Measurements from ENCODE around the gene TBX19. TPM values are rescaled to one million over a fixed set of nuclear protein-coding genes. Genes with fewer than 3 reads are reported as not detected.
A peak's percentile ranks its signal among the peaks of the same experiment; 100 is the strongest.

Gene TBX19
- total and polyA plus RNA-seq, 2 of the 8 experiments (the other 6 are each of a cell fraction or from before 2014, with no cell fraction given), result 1.0 to 1.8 TPM

GRCh38 chr1:168245042-168245441 lies 35.6 kb upstream of the TBX19 start:
- H3K4ac ChIP-seq (replicated peaks; ENCODE audit: insufficient read length, low read depth, low read length), result no peak overlapping the region
- H3K9ac ChIP-seq (replicated peaks in 1 of 4; ENCODE audit: extremely low read depth in 1 of 4, low read depth in 3 of 4, low read length in 3 of 4), result no peak overlapping the region
- no peak overlapping the region for H3K23ac ChIP-seq (ENCODE audit: insufficient read length)
- H4K20me1 ChIP-seq (replicated peaks in 1 of 2; ENCODE audit: control insufficient read depth in 1 of 2, insufficient read depth in 2 of 2, low read length in 2 of 2), result no peaks in the 10 kb centered on the region
- H3K27me3 ChIP-seq (replicated peaks in 1 of 4; ENCODE audit: control insufficient read depth in 3 of 4, extremely low read depth in 1 of 4, insufficient read depth in 3 of 4, low read length in 3 of 4), result no peaks in the 10 kb centered on the region
- H3K9me3 ChIP-seq (ENCODE audit: insufficient read depth in 2 of 2, low read depth in 1 of 2, low read length in 1 of 2), result no peaks in the 10 kb centered on the region
- no peak overlapping the region for H2BK20ac ChIP-seq (ENCODE audit: low read length)
- H3K27ac ChIP-seq (ENCODE audit: low read depth, low read length), result no peak overlapping the region
- peaks cover 7 to 17% (median 10%) of the 10 kb centered on the region in 4 experiments; a peak in 7 of 8 replicates for H3K36me3 ChIP-seq (ENCODE audit: control insufficient read depth in 2 of 4, insufficient read depth in 4 of 4, low read length in 3 of 4)
- H3K4me3 ChIP-seq (ENCODE audit: extremely low read depth in 1 of 4, insufficient read depth in 2 of 4, low read depth in 3 of 4, low read length in 4 of 4), result no peak overlapping the region
- H2AFZ ChIP-seq (ENCODE audit: low read length), result no peak overlapping the region
- ChIA-PET CTCF (ENCODE audit: partially characterized antibody) (interaction anchor here (0.7 to 2.2 kb wide), 3 partner anchors 7 to 10 kb away, joined by 3 to 18 read pairs (median 10); no protein-coding TSS in a partner anchor), POLR2A (ENCODE audit: partially characterized antibody) (no interaction called here)
- no peak overlapping the region for H2BK120ac ChIP-seq (replicated peaks; ENCODE audit: low read depth, low read length)
- no peak overlapping the region for H2BK12ac ChIP-seq (ENCODE audit: low read depth, low read length)
- peaks cover 0 to 4% (median 2%) of the 10 kb centered on the region in 4 experiments; a peak in 3 of 7 replicates for H3K4me1 ChIP-seq (replicated peaks in 1 of 4; ENCODE audit: control insufficient read depth in 3 of 4, insufficient read depth in 4 of 4, low read length in 3 of 4)
- no peaks in the 10 kb centered on the region for H3K23me2 ChIP-seq (ENCODE audit: low read depth, low read length)
- FAIRE-seq (no peak), DNase-seq (ENCODE audit: low read depth in 1 of 2, low spot score in 2 of 2) (no peak)
- WGBS, 2 experiments (ENCODE audit: extremely low coverage in 1 of 2, insufficient coverage in 1 of 2, insufficient read length in 1 of 2, insufficient replicate concordance in 2 of 2, low coverage in 1 of 2, low lambda C conversion rate in 2 of 2, missing lambda C conversion rate in 1 of 2), result 89% methylated on average over 3 of the region's 3 CpGs; no CpG with 5 or more reads in 1 of the 2 experiments
- no peak overlapping the region for H4K91ac ChIP-seq (replicated peaks; ENCODE audit: insufficient read length, low read length)
- H4K8ac ChIP-seq (ENCODE audit: extremely low read depth, insufficient read depth, low read length), result no peak overlapping the region
- no peak overlapping the region for H3K4me2 ChIP-seq (ENCODE audit: insufficient read depth in 1 of 2, low read depth in 2 of 2, low read length in 2 of 2)
- no peak overlapping the region for H2BK15ac ChIP-seq (ENCODE audit: low read length)
- H3K56ac ChIP-seq (replicated peaks; ENCODE audit: insufficient read length, low read depth, low read length), result no peak overlapping the region
- H2AK5ac ChIP-seq (ENCODE audit: low read depth, low read length), result no peak overlapping the region
- H4K5ac ChIP-seq (ENCODE audit: insufficient read length, low read depth, low read length), result no peak overlapping the region
- no peaks in the 10 kb centered on the region for H3K79me2 ChIP-seq (ENCODE audit: control insufficient read depth in 1 of 2, insufficient read depth in 2 of 2, low read length in 2 of 2)
- H3K18ac ChIP-seq (ENCODE audit: extremely low read depth, low read length), result no peak overlapping the region
- H3K14ac ChIP-seq (ENCODE audit: insufficient read length), result no peak overlapping the region
- TF ChIP-seq CEBPB (IDR thresholded peaks at IDR 0.05; ENCODE audit: low read depth, low read length) (0 out of 2 replicates have a peak, but pooled peaks have one; percentile 23), SP2 (IDR thresholded peaks at IDR 0.05; ENCODE audit: low read length) (no peak)
- H2BK5ac ChIP-seq (ENCODE audit: low read depth, low read length), result no peak overlapping the region
- H3K79me1 ChIP-seq (ENCODE audit: low read depth, low read length), result no peaks in the 10 kb centered on the region

Measured in H1 (cell line).